Measurements from ENCODE around the gene TRIM65.

Gene TRIM65

DNA sequence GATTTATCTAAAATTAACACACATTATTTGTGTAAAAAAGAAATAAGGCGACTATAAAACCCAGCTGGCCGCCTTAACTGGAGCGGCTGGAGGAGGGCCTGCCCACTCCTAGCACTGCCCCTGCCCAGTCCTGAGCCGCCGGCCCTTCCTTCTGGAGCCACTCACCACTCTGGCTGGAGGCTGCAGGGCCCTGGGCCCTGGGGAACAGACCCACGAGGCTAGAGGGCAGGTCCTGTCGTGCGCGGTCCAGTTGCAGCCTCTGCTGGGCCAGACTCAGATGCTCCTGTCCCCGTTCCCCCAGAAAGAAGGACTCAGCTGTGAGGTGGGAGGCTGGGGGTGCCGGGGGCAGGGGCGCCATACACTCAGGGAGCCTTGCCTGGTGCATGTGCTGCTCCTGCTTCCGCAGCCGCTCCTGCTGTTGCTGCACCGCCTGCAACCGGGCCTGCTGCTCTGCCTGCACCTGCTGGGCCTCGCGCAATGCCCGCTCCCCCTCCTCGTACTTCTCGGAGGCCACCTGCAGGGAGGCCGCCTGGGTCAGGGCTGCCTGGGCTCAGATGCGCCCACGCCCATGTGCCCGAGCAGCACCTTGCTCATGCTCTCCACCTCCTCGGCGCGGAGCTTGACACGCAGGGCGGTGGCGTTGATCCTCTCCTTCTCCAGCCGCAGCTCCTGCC is 16.9 kb upstream of the TRIM65 start:
- TF ChIP-seq, protein P1, sequence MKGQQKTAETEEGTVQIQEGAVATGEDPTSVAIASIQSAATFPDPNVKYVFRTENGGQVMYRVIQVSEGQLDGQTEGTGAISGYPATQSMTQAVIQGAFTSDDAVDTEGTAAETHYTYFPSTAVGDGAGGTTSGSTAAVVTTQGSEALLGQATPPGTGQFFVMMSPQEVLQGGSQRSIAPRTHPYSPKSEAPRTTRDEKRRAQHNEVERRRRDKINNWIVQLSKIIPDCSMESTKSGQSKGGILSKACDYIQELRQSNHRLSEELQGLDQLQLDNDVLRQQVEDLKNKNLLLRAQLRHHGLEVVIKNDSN (IDR thresholded peaks at IDR 0.05): no peak
- TF ChIP-seq CREB1 (IDR thresholded peaks at IDR 0.05; ENCODE audit: low read depth) (no peak), TCF12 (IDR thresholded peaks at IDR 0.05; ENCODE audit: low read depth) (no peak)
- TF ChIP-seq, protein P2, sequence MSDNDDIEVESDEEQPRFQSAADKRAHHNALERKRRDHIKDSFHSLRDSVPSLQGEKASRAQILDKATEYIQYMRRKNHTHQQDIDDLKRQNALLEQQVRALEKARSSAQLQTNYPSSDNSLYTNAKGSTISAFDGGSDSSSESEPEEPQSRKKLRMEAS (IDR thresholded peaks at IDR 0.05): no peak

DNA sequence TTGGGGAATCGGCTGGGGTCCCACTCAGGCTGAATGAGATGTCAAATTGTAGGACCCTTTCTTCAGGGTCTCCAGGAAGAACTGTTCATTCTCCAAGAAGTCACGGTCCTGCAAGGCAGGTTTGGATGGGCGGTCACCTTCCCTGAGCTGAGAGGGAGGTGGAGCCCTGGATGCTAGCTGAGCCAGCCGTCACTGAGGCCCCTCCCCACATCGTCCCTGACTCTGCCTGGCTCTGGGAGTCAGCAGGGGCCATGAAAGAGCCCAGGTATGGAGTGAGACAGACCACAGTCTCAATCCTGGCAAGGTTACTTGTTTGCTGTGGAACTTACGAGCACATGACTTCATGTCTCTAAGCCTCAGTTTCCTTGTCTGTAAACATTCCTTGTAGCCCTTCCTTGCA is 13.9 kb upstream of the TRIM65 start:
- TF ChIP-seq, protein P2 (IDR thresholded peaks at IDR 0.05): no peak
- TF ChIP-seq EP300 (IDR thresholded peaks at IDR 0.05; ENCODE audit: borderline replicate concordance) (no peak), NFIC (IDR thresholded peaks at IDR 0.05) (no peak), CEBPB (IDR thresholded peaks at IDR 0.05) (no peak), YY1 (IDR thresholded peaks at IDR 0.05; ENCODE audit: low read depth) (no peak), EGR1 (IDR thresholded peaks at IDR 0.05) (no peak), ZBTB7A (IDR thresholded peaks at IDR 0.05; ENCODE audit: low read depth) (no peak), CREB1 (IDR thresholded peaks at IDR 0.05; ENCODE audit: low read depth) (no peak)
- TF ChIP-seq, protein P1 (IDR thresholded peaks at IDR 0.05): no peak

DNA sequence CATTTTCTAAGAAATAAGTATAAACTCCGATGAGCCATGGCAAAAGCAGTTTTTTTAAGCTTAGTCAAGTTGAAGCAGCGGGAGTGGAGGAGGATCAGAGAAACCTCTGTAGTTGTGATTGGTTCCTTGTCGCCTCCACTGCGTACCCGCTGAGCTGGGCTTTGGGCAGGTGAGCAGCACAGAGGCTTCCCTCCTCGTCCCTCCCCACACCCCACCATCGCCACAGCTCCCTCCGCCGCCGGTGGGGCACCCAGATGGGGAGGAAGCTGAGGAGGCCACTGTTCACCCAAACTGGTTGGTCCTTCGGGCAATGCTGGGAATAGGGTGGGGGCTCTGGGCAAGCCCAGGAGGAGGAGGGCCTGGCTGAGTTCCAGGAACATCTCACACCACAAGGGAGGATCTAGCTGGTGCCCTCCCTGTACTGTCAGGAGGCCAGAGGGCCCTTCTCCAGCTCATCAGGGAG is 13.1 kb upstream of the TRIM65 start:
- TF ChIP-seq FOXM1 (IDR thresholded peaks at IDR 0.05; ENCODE audit: borderline replicate concordance, low read depth): no peak
- TF ChIP-seq, protein P1 (IDR thresholded peaks at IDR 0.05): no peak
- TF ChIP-seq YY1 (IDR thresholded peaks at IDR 0.05; ENCODE audit: low read depth): no peak
- TF ChIP-seq EGR1 (IDR thresholded peaks at IDR 0.05): no peak

DNA sequence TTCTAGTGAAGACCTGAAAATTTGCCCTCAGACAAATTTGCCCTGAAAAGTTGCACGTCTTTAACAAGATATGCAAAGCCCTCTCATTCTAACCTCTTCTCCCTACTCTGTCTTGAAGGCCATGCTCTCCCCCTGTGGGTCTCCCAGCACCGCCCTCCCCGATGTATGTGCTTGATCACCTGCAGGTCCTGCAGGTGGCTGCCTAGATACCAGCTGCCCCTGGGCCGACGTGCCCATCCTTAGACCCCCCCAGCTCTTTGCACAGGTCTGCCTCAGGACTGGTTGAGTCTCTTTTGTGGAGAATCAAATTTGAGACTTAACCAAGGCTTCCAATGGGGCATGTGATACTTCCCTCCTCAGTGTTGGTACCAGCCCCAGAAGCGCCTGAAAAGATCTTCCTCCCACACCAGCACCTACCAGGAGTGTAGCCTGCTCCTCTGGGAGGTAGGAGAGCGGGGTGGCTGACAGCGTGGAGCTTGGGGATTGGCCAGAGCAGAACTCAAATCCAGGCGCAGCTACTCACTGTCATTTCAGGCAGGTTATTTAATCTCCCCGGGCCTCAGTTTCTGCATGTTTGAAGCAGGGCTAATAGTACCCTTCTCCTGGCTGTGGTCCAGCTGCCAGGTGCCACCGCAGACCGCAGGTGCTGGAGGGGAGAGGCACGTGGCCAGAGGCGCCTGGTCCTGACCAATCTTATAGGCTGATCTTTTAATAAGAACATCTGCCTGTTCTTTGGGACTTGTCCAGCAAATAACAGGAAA is 12.5 kb upstream of the TRIM65 start:
- TF ChIP-seq EP300 (IDR thresholded peaks at IDR 0.05; ENCODE audit: borderline replicate concordance): no peak
- TF ChIP-seq FOXM1 (IDR thresholded peaks at IDR 0.05; ENCODE audit: borderline replicate concordance, low read depth): no peak
- TF ChIP-seq TEAD4 (IDR thresholded peaks at IDR 0.05): no peak
- TF ChIP-seq RAD21 (IDR thresholded peaks at IDR 0.05; ENCODE audit: low read depth): no peak
- no peak for TF ChIP-seq TCF12 (IDR thresholded peaks at IDR 0.05; ENCODE audit: low read depth)
- TF ChIP-seq YY1 (IDR thresholded peaks at IDR 0.05; ENCODE audit: low read depth): no peak
- no peak for TF ChIP-seq CREB1 (IDR thresholded peaks at IDR 0.05; ENCODE audit: low read depth)
- TF ChIP-seq EGR1 (IDR thresholded peaks at IDR 0.05): no peak
- TF ChIP-seq, protein P3, sequence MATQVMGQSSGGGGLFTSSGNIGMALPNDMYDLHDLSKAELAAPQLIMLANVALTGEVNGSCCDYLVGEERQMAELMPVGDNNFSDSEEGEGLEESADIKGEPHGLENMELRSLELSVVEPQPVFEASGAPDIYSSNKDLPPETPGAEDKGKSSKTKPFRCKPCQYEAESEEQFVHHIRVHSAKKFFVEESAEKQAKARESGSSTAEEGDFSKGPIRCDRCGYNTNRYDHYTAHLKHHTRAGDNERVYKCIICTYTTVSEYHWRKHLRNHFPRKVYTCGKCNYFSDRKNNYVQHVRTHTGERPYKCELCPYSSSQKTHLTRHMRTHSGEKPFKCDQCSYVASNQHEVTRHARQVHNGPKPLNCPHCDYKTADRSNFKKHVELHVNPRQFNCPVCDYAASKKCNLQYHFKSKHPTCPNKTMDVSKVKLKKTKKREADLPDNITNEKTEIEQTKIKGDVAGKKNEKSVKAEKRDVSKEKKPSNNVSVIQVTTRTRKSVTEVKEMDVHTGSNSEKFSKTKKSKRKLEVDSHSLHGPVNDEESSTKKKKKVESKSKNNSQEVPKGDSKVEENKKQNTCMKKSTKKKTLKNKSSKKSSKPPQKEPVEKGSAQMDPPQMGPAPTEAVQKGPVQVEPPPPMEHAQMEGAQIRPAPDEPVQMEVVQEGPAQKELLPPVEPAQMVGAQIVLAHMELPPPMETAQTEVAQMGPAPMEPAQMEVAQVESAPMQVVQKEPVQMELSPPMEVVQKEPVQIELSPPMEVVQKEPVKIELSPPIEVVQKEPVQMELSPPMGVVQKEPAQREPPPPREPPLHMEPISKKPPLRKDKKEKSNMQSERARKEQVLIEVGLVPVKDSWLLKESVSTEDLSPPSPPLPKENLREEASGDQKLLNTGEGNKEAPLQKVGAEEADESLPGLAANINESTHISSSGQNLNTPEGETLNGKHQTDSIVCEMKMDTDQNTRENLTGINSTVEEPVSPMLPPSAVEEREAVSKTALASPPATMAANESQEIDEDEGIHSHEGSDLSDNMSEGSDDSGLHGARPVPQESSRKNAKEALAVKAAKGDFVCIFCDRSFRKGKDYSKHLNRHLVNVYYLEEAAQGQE (IDR thresholded peaks at IDR 0.05; ENCODE audit: low read depth): no peak

DNA sequence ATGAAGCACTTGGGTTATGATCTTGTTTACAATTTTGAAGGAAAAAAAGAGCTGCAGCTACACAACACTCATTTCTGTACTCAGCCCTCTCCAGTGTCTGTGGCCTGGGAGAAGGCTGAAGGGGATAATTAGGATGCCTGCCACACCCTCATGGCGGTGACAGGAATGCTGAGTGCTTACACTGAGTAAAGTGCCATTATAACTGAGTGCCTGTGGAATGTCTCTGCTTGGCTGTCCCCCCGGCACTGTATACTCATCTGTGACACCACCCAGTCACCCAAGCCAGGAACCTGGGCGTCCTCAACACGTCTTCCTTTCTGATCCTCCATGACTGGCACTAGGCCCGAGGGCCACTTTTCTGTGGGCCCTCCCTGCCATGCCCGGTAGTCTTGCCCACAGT is 11.4 kb upstream of the TRIM65 start:
- TF ChIP-seq EGR1 (IDR thresholded peaks at IDR 0.05): no peak
- TF ChIP-seq TEAD4 (IDR thresholded peaks at IDR 0.05): peak; percentile 55; the same call in 1 of the 2 replicates
- TF ChIP-seq YY1 (IDR thresholded peaks at IDR 0.05; ENCODE audit: low read depth): no peak

DNA sequence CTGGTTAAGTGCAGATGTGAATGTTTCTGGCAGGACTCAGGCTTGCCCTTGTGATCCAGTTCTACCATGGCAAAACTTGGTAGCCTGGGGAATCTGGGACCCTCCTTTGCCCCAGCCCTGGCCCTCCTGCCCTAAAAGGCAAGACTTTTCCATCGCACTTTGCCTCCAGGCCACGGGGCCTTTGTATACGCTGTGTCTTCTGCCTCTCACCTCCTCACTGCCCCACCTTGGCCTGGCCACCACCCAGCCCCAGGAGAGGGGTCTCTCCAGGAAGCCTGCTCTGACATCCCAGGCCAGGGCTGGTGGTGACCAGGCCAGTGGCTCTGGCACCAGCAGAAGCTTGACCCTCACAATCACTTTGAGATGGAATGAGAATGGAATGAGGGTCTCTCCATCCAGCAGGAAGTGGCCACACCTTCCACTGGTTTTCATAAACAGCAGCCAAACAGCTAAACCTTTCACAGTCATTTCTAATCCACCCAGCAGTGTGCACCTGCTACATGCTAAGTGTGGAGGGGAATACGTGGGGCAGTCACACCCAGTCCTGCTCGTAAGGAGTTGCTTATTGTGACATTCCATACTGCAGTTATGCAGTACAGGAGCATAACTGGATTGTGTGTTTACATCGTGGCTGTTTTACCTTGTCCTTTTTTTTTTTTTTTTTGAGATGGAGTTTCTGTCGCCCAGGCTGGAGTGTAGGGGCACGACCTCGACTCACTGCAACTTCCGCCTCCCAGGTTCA is 9.6 kb upstream of the TRIM65 start:
- TF ChIP-seq, protein P3 (IDR thresholded peaks at IDR 0.05; ENCODE audit: low read depth): no peak
- no peak for TF ChIP-seq YY1 (IDR thresholded peaks at IDR 0.05; ENCODE audit: low read depth)
- TF ChIP-seq ZBTB7A (IDR thresholded peaks at IDR 0.05; ENCODE audit: low read depth): no peak
